WTC11 (cell line): ENCODE results near the gene PRKCQ.

Experiments
- ATF2 ChIP-seq: sonication (generic); formaldehyde crosslinking; IDR thresholded peaks from 2 replicates; pipeline ENCODE4 v1.8.1; 2022; ENCODE audit warnings: low read depth, missing genetic modification reagents, borderline replicate concordance
- CREB1 ChIP-seq: sonication (generic); formaldehyde crosslinking; IDR thresholded peaks from 2 replicates; pipeline ENCODE4 v1.8.0; 2023; ENCODE audit warnings: mild to moderate bottlenecking, missing genetic modification reagents
- CTCF ChIP-seq: fragments of 200-600 bp; IDR thresholded peaks from 2 replicates; pipeline ENCODE4 v1.8.0; 2022; ENCODE audit warnings: antibody characterized with exemption
- E2F1 ChIP-seq: sonication (generic); formaldehyde crosslinking; IDR thresholded peaks from 2 replicates; pipeline ENCODE4 v1.8.0; 2022; ENCODE audit warnings: mild to moderate bottlenecking, missing genetic modification reagents
- JUN ChIP-seq: sonication (generic); formaldehyde crosslinking; IDR thresholded peaks from 2 replicates; pipeline ENCODE4 v1.8.0; 2023; ENCODE audit warnings: mild to moderate bottlenecking, missing genetic modification reagents
- MAX ChIP-seq: sonication (generic); formaldehyde crosslinking; IDR thresholded peaks from 2 replicates; pipeline ENCODE4 v1.8.0; 2022; ENCODE audit warnings: mild to moderate bottlenecking, missing genetic modification reagents
- ZNF121 ChIP-seq: sonication (generic); formaldehyde crosslinking; IDR thresholded peaks from 2 replicates; pipeline ENCODE4 v1.8.0; 2023; ENCODE audit warnings: missing genetic modification reagents
- ZSCAN18 ChIP-seq: fragments of 250-450 bp; sonication (Bioruptor Pico); IDR thresholded peaks from 2 replicates; pipeline ENCODE4 v2.1.2; 2022; ENCODE audit warnings: mild to moderate bottlenecking, moderate library complexity

- TF ChIP-seq CTCF: no peak
- no peak for TF ChIP-seq MAX
- no peak for TF ChIP-seq ATF2
- TF ChIP-seq E2F1 (CRISPR knock-in tag): no peak
- no peak for TF ChIP-seq ZNF121 (CRISPR knock-in tag)
- no peak for TF ChIP-seq JUN (CRISPR knock-in tag)
- TF ChIP-seq ZSCAN18: no peak
- TF ChIP-seq CREB1 (CRISPR knock-in tag): no peak
These were observed 161.4 kb downstream of the PRKCQ start for GRCh38 chr10:6418613-6419216.
